Activated CD8-positive, alpha-beta memory T cell treated with anti-CD3 and anti-CD28 coated beads, Interleukin-2, amount 50 U/mL, for 4 hours (primary cell): ENCODE measurements around the gene SMARCAL1.
"Not testable (repeated sequence)": the region's sequence is repeated elsewhere in the genome, so short reads cannot be mapped to it uniquely, and the experiment has no call there.

Experiments used
- DNase-seq: peaks from one replicate; pipeline ENCODE4 v3.0.0-alpha.2; 2020

The SMARCAL1 gene

GRCh38 chr2:216412022-216412999 lies at the start of gene SMARCAL1:
TSS of gene SMARCAL1 (plus strand) at chr2:216412484. CDS start at chr2:216414705, 2,221 bp downstream.
- peak; percentile 99 for DNase-seq

DNA sequence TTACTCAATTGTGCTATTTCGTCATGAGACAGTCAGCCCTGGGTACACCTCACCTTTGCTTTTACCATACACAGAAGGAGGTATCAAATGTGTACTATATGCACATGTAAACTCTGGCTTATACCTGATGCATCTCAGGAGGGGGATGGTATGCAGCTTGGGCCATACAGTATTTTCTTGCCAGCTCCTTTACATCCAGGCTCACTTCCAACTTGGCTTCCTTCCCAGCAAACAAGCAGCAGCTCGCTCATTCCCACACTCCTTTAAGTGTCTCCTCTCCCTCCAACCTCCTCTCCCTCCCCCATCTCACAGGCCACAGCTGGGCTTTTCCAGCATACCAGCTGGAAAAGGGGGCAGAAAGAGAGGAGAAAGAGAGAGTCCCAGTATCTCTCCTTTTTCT lies 49.6 kb upstream of the SMARCAL1 start:
- no peak for DNase-seq

- DNase-seq, result no peak
Observed at GRCh38 chr2:216363221-216363620, 49.1 kb upstream of the SMARCAL1 start.

GRCh38 chr2:216365518-216365917 lies 46.8 kb upstream of the SMARCAL1 start:
- no peak for DNase-seq

DNA sequence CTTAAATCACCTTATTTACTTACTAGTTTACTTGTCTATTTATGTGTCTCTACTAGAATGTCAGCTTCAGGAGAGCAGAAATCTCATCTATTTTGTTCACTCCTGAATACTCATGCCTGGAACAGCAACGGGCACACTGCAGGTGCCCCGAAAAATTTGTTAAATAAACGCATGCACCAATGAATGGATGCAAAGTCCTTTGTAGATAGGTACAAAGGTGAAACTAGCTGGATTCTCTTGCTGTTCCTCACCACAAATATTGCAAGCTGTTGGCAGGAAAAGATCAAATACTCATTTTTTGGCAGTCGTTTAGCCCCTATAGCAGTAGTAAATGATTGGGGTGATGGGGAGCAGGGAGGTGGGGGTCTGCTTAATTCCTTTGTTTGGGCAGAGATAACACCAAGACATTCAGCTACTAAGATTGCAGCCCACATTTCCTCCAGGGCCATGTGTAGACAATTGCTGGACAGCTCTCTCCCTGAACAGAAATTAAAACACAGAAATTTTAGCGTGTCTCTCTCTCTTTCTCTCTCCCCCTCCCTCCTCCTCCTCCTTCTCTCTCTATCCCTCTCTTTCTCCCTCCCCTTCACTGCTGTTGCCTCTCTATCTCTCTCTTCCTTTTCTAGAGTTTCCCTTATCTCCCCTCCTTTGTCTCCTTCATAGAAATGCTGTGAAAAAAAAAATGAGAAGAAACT lies 45.4 kb upstream of the SMARCAL1 start:
- no peak for DNase-seq

- no peak for DNase-seq
Observed at GRCh38 chr2:216369821-216370220, 42.5 kb upstream of the SMARCAL1 start.

- DNase-seq, result no peak
Observed at GRCh38 chr2:216370961-216371712, 41.1 kb upstream of the SMARCAL1 start.

DNA sequence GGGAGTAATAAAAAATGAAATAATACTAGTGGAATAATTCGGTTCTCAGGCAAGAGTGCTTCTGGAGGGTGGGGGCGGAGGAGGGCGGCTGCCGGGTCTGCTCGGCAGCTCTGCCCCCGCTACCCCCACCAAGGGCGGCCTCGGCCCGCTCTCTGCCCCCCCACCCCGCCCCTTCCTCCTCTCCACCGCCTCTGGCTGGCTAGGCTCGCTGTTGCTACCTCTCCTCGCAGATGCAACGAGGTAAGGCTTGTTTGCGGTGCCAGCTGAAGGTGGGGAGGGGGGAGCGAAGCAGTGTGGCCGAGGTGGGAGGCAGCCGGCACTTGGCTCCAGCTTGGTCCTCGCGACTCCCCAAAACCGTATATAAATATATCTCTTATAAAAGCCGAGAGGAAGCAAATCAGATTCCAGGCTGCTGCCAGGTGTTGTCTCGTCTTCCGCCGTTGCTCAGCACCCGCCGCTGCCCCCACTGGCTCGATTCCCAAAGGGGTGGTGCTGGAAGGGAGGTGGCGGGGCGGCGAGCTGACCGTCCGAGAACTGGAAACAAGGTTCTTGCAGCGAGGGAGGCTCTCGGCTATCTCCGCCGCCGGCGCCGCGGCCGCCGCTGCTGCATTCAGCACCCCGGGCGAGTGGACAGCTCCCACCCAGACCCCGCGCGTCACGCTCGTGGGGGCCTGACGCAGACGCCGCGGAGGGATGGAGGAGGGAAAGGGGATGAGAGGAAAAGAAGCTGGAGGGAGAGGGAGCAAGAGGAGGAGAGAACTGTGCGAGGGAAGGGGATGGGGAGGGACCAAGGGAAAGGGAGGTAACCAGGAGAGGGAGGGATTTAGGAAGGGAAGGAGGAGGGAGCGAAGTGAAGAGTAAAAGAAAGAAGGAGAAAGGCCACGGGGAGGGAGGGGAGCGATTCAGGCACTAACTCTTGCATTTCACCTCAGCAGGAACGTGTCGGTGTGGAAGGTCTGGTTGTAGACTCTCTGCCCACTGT lies 40.3 kb upstream of the SMARCAL1 start, which contains the start of gene MARCHF4:
Gene MARCHF4 (minus strand): TSS at position 763 of the 982 bp plus-strand sequence. CDS start 2,223 bp downstream, outside the sequence.
- DNase-seq, result peak; percentile 71

GRCh38 chr2:216372761-216373291 lies 39.5 kb upstream of the SMARCAL1 start:
- DNase-seq, result no peak

DNA sequence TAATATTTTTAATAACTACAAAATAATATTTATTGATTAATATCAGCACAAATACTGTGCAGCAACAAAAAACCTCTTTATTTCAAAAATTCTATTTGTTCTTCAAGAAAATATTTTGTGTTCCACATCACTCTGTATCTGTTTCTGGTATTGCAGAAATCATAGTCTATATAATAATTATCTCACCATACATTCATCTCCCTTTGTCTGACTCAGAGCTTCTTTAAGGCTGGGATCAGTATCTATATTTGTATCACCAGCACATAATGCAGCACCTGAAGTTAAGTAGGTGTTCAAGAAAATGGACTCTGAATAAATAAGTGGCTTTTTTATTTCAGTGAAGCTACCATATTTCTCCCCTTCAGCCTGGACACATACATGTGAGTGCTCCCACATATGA lies 38.4 kb upstream of the SMARCAL1 start:
- DNase-seq, result no peak

DNA sequence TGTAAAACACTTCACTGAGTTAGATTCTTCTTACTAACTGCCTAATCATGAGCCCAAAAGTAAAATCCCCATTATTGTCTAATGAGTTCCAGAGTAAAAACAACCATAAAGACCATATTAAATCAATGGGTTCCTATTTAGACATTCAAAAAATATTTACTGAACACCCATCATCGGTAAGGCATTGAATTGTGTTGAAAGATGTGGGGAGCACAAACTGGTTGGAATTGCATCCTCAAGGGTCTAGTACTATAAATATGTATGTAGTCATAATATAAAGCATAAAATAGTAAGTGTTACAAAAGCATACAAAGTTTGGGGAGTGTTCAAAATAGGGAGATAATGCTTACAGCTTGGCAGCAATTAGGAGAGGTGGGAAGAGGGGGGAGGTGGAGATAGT lies 37.0 kb upstream of the SMARCAL1 start:
- no peak for DNase-seq

GRCh38 chr2:216379977-216380376 lies 32.3 kb upstream of the SMARCAL1 start:
- no peak for DNase-seq

DNA sequence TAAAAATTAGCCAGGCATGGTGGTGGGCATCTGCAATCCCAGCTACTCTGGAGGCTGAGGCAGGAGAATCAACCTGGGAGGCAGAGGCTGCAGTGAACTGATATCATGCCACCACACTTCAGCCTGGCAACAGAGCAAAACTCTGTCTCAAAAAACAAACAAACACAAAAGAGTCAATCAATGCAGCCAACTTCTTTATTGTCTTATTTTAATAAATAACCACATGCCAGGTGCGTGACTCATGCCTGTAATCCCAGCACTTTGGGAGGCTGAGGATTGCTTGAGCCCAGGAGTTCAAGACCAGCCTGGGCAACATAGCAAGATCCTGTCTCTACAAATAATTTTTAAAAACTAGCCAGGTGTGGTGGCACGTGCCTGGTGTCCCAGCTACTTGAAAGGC lies 27.9 kb upstream of the SMARCAL1 start:
- not testable (repeated sequence) for DNase-seq

DNA sequence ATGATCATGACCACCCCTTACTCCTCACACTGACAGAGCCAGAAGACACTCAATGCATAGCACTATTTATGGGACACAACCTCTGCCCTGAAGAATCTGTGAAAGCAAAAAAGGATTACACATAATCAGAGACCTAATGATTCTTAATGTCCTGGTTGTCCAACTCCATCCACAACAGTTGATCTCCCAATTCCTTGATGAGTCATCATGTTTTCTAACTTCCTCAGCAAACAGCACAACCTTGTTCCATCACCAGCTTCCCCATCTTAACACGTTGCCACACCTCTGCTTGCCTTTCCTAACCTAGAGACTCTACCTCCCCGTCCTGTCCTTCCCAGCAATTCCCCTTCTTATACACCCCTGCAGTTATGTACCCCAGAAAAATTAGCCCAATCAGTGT lies 26.8 kb upstream of the SMARCAL1 start:
- DNase-seq, result no peak

DNA sequence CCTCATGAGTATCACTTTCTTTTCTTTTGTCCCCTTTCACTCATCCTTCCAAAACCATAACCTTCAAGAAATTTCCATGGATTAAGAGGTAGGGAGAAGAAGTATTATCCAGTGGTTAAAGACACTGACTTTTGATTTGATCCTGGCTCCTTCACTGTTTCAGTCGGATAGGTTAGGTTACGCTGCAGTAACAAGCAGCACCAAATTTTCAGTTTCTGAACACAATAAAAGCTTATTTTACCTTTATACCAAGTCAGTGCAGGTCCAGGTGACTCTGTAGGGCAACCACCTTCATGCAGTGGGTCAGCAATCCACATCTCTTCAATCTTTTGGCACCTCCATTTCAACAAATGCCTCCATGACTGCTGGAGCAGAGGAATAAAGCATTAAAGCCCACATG lies 25.0 kb upstream of the SMARCAL1 start:
- no peak for DNase-seq

DNA sequence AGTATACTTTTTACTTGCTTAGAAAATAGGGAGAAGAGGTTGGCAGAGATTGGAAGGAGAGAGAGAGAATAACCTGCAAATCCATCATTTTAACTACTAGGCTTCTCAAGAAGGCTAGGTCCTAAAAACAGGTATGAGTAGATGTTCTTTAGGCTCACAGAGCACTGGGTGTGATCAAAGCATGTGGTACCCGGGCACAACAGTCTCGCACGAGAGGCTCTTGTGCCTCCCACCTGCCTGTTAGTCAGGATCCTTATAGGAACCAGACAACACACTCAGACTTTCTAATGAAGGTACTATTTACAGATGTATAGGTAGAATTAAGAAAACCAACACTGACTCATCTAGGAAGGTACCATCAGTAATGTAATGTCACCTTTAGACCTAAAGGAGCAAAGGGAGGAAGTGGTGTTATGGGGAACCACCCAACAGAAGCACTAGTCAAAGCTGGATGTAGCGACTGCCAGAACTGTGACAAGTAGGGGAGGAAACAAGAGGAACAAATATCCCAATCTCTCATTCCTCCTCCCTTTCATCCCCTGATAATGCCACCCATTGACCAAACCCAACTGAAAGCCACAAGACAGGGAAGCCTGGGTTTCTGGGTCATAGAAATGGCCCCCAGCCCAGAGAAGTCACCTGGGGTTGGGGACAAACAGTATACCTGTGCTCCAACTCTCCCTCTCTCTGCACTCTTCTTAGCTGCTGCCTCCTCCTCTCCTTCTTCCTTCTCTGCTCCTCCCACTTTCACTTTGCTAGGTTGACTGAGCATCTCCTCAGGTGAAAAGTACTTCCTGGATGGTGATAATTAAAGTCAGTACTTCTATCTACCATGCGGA lies 24.0 kb upstream of the SMARCAL1 start:
- DNase-seq, result no peak

DNA sequence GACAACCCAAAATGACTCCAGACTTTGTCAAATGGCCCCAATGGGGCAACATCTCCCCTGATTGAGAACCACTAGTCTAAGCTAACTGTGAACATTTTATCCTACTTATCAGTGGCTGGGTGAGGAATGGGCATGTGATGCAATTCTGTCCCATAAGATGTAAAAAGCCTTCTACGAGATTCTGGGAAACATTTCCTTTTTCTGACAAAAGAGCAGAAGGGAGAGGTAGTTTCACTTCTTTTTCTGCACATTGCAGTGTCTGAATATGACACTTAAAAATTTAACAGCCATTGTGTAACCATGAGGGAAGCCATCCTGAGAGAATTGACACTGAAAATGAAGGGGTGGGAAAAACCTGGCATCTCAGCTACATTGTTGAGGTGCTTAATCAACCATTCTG lies 22.7 kb upstream of the SMARCAL1 start:
- DNase-seq, result no peak

DNA sequence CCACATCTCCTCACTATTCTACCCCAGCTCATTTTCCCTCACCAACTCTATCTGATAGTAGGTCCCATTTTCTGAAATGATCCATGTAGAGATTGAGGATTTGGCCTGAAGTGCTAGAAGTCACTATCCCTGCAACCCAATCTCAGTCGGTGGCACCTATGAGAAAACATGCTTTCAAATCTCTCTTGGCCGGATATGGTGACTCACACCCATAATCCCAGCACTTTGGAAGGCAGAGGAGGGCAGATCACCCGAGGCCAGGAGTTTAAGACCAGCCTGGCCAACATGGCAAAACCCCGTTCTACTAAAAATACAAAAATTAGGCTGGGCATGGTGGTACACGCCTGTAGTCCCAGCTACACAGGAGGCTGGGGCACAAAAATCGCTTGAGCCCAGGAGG lies 20.9 kb upstream of the SMARCAL1 start:
- DNase-seq, result no peak

DNA sequence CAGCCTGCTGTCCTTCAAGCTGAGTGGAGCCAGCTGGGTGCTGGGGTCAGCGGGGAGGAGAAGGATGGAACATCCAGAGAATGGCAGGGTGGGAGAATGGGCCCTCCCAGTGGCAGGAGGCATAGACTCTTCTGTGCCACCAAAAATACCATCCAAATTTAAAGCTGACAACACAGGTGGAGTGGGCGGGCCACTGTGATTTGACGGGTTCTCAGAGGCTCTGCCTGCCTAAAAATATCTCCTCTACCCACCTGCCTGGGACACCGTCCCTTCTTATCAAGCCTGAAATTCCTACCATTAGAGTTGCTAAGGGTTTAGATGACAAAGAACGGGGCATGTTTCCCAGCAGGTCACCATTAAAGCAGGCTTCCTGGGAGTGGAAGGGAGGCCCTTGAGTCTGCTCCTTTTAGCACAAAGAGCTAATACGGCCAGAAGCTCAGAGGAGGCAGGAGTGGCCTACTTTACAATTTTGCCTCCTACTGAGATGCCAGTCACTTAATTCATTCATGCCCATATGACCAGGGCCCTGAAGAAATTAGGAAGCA lies 20.2 kb upstream of the SMARCAL1 start:
- no peak for DNase-seq
